NCI-H2029 treated with DMSO at 0.1 percent for 48 hours (cell line): Measurements from ENCODE around the gene RNU6-1.

Experiments used
- DNase-seq: peaks from one replicate; lab custom pipeline; 2025; lab: John Stamatoyannopoulos, UW

RNU6-1 gene

GRCh38 chr15:67832897-67833709, 6.7 kb downstream of the RNU6-1 start:
- DNase-seq, result no peak

GRCh38 chr15:67832031-67832551, 7.8 kb downstream of the RNU6-1 start:
- no peak for DNase-seq

- no peak for DNase-seq
These were observed 8.5 kb downstream of the RNU6-1 start for GRCh38 chr15:67831363-67831762.

DNA sequence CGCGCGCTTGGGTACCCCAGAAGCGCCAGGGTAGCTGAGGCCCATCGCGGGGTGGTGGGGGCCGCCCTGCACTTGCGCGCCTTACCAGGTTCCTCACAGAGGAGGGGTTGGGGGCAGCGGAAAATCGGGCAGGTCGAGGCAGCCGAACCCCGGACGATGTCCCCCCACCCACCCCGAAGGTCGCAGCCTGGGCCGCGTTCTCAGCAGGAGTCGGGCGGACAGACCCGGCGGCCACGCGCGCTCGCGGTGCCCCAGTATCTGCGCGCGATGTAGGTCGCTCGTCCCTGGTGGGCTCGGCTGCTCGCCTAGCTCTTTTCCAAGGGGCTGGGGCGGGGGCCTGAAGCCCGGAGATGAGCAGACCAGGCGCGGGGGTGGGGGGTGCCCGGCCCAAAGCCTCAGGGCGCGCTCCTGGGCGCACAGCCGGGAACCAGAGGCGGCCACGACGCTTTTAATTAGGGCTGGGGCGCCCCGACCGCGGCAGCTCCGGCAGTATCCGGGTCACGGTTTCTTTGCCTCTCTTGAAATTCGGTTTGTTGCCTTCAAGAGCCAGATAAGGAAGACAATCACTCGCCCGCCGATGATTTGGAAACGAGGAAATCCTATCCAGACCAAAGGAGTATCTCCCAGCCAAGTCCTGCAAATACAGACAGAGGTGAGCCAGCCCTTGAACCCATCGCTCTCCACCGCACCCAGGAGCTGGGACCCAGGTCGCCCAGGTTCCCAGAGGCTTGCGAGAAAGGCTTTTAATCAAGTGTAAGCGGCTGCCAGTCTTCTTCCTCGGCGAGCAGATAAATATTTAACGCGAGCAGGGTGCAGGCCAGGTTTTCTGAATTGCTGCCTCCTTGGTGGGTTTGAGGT, 10.0 kb downstream of the RNU6-1 start:
- no peak for DNase-seq

GRCh38 chr15:67828969-67829646, 10.7 kb downstream of the RNU6-1 start:
- no peak for DNase-seq

GRCh38 chr15:67828278-67828968, 11.4 kb downstream of the RNU6-1 start:
- no peak for DNase-seq

DNA sequence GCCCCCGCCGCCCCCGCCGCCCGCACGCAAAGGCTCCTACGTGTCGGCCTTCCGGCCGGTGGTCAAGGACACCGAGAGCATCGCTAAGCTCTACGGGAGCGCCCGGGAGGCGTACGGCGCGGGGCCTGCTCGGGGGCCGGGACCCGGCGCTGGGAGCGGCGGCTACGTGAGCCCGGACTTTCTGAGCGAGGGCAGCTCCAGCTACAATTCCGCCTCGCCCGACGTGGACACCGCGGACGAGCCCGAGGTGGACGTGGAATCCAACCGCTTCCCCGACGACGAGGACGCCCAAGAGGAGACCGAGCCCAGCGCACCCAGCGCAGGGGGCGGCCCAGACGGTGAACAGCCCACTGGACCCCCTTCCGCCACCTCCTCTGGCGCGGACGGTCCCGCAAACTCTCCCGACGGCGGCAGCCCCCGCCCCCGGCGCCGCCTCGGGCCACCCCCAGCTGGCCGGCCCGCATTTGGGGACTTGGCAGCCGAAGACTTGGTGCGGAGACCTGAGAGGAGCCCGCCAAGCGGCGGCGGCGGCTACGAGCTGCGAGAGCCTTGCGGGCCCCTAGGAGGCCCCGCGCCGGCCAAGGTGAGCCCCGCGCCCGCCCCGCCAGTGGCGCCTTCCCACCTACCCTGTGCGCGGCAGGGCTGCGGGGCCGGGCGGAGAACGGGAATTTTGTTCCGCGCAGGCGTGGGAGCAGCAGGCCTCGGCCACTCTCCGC, 12.1 kb downstream of the RNU6-1 start:
- no peak for DNase-seq

DNA sequence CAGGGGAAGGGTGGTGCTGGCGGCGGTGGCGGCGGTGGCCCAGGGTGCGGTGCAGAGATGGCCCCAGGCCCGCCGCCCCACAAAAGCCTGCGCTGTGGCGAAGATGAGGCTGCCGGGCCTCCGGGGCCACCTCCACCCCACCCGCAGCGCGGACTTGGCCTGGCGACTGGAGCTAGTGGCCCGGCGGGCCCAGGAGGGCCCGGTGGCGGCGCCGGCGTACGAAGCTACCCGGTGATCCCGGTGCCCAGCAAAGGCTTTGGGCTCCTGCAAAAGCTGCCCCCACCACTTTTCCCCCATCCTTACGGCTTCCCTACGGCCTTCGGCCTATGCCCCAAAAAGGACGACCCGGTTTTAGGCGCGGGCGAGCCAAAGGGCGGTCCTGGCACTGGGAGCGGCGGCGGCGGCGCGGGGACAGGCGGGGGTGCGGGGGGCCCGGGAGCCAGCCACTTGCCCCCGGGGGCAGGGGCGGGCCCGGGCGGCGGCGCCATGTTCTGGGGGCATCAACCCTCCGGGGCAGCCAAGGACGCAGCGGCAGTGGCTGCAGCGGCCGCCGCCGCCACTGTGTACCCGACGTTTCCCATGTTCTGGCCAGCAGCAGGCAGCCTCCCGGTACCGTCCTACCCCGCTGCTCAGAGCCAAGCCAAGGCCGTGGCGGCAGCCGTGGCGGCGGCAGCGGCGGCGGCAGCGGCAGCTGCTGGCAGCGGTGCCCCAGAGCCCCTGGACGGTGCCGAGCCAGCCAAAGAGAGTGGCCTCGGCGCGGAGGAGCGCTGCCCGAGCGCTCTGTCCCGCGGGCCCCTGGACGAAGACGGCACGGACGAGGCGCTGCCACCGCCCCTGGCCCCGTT, 12.9 kb downstream of the RNU6-1 start:
- DNase-seq, result no peak

GRCh38 chr15:67825881-67826716, 13.7 kb downstream of the RNU6-1 start:
- no peak for DNase-seq

DNA sequence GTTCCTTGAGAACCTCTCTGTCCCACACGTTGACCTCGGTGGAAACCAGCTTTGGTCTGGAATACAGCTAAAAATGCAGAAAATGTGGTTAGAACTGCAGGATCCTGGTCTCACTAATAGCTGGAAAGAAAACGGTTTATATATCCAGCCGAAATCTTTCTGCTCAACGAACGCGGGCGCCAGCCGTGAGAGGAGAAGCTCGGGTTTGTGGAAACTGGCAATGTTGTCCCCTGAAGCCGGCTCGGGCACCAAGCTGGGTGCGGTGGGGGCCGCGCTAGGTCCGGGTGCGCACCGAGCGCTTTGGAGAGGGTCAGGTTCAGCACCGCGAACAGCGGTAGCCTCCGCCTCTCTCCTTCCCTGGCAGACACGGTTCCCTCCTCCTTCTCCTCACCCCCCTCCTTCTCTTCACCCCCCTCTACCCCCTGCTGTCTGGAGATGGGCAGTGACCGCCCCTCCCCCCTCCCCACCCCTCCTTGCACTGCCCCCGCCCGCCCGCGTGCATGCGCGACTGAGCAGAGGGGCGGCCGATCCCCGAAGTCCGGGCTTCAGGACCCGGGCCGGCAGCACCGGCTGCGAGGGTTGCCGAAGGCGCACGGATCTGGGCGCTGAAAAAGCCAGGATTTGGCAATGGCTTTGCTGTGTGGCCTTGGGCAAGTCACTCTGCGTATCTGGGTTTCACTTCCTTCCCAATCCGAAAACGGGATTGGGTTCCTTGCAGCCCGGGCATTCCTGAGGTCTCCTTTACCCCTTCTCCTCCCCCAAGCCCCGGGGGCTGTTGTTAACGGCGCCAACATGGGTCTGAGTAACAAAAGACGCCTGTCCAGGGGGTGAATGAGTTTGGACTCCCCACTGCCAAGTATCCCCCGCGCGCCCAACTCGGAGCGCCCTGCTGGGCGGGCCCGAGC, 14.6 kb downstream of the RNU6-1 start, which contains the start of gene SKOR1:
SKOR1 (plus strand) TSS at position 534 of the 905 bp plus-strand sequence; CDS start at position 628, 94 bp downstream.
- DNase-seq, result no peak

- DNase-seq, result no peak
These were observed 15.5 kb downstream of the RNU6-1 start for GRCh38 chr15:67824197-67824968.

GRCh38 chr15:67823314-67824196, 16.3 kb downstream of the RNU6-1 start:
- DNase-seq, result no peak

DNA sequence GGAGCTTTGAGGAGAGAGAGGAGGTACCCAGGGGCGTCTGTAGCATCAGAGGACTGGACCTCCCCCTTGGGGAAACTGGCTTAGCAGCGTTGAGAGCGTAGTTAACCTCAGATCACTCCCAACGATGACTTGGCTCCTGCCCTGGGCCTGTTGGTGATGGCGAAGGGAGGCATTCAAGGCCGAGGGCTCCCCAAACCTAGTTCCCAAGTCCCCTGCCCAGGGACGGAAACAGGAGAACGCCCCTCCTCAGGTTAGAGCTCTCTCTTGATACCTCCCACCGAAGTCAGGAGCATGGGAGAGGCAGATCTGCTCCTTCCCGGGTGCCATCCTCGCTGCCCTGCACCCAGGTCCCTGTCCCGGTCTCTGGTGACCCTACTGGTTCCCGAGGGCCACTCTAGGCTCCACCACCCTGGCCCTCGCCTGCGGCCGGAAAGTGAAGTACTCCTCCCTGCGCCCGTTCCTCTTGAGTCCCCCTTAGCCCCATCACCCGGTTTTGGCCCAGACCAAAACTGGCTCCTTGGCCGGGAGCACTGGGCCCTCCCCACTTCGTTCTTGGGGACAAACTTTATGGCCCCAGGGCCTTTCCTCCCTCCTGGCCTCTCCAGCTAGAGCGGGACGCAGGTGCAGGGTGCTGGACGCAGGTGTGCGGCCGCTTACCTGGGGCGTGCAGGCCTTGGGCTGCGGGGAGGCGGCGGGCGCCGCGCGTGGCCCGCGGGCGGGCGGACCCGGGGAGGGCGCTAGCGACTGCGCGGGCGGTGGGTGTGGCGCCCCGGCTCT, 17.1 kb downstream of the RNU6-1 start:
- DNase-seq, result no peak

DNA sequence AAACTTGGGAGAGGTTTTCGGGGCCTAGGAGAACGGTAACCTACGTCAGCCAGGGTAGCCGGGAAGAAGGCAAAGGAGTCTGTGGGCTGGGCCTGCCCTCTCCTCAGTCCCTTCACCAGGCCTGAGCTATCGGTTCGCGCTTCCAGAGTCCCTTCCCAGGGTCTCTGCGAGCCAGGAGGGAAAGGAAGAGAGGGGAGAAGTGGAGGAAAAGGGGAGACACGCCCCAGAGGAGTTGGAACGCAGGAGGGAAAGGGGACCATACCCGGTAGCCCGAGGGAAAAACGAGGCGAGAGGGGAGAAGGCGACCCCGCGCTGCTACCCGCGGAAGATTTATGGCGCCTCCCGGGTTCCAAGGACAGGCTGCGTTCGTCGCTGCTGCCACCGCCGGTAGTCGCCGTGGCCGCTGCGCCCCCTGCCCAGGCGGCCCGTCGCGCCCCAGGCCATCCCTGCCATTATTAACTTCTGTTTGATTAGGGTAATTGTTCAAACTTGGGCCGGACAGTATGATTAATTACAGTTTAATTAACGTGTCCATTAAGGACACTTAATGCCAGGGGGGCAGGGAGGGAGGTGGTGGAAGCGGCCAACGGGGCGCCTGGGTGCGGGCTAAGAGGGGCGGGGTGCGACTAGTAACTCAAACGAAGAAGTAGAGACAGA, 17.9 kb downstream of the RNU6-1 start:
- DNase-seq, result no peak
